ENCODE measurements around the gene LIN52.

GRCh38 chr14:74237441-74237840, 152.7 kb downstream of the LIN52 start:
- TF ChIP-seq RBM15 (IDR thresholded peaks at IDR 0.05; ENCODE audit: insufficient read depth, low read length) (no peak), KDM1A (IDR thresholded peaks at IDR 0.05) (no peak), ZBTB43 (CRISPR knock-in tag; IDR thresholded peaks at IDR 0.05) (no peak), POLR2AphosphoS5 (IDR thresholded peaks at IDR 0.05; ENCODE audit: control insufficient read depth, insufficient read depth, low read depth, low read length) (no peak), CHCHD3 (CRISPR knock-in tag; IDR thresholded peaks at IDR 0.05) (no peak), STAT5A (IDR thresholded peaks at IDR 0.05; ENCODE audit: borderline replicate concordance, low read length) (no peak), ZNF609 (CRISPR knock-in tag; IDR thresholded peaks at IDR 0.05; ENCODE audit: borderline replicate concordance) (no peak), CTCF (IDR thresholded peaks at IDR 0.05 in 2 of 3, conservative IDR thresholded peaks at IDR 0.05 in 1 of 3; ENCODE audit: insufficient read depth in 2 of 3, low read depth in 1 of 3, low read length in 3 of 3) (no peak), RBM39 (optimal IDR thresholded peaks at IDR 0.05; ENCODE audit: low read depth, low read length) (no peak)
